Right atrium auricular region (tissue), 2 donors: Measurements from ENCODE around the gene HIBCH. TPM values are rescaled to one million over a fixed set of nuclear protein-coding genes. Genes with fewer than 3 reads are reported as not detected.

Experiments
- DNase-seq: peaks from one replicate; pipeline ENCODE4 v3.0.0-alpha.2; 2019; ENCODE audit warnings: low spot score
- H3K27ac ChIP-seq, 2 donors: fragments of 200-600 bp; sonication (generic); 1 replicate in 1 of 2; 2 replicates in 1 of 2; pipeline ENCODE4 v1.5.1; 2016 to 2019
- H3K27me3 ChIP-seq, 2 donors: fragments of 200-600 bp; sonication (generic); one replicate each; pipeline versions ENCODE4 v1.5.1 to v1.6.0; 2017 to 2019
- H3K36me3 ChIP-seq: fragments of 200-600 bp; sonication (generic); one replicate; pipeline ENCODE4 v1.5.1; 2016
- H3K4me1 ChIP-seq, 2 donors: fragments of 200-600 bp; sonication (generic); one replicate each; pipeline versions ENCODE4 v1.5.1 to v1.6.0; 2017 to 2019
- H3K4me3 ChIP-seq, 2 donors: fragments of 200-600 bp; sonication (generic); 1 replicate in 1 of 2; 2 replicates in 1 of 2; pipeline ENCODE4 v1.5.1; 2017 to 2019; ENCODE audit warnings: mild to moderate bottlenecking in 1 of 2, moderate library complexity in 1 of 2
- H3K9me3 ChIP-seq, 2 donors: fragments of 200-600 bp; sonication (generic); one replicate each; pipeline ENCODE4 v1.5.1; 2019
- total RNA-seq, 2 donors: library from RNA; depleted of rRNA; stranded (reverse); fragments of >200 nt; gene quantifications; one replicate each; pipeline ENCODE4 v1.1.0, GENCODE V29; 2016
- TF ChIP-seq, protein P1 (sequence below), 2 donors: fragments of 200-600 bp; sonication (generic); IDR thresholded peaks; one replicate each; pipeline ENCODE4 v1.5.1; 2019; ENCODE audit warnings: antibody characterized with exemption in 2 of 2

HIBCH gene
- total RNA-seq, 2 donors from 2014 or later = 11.9 to 17.6 TPM

DNA sequence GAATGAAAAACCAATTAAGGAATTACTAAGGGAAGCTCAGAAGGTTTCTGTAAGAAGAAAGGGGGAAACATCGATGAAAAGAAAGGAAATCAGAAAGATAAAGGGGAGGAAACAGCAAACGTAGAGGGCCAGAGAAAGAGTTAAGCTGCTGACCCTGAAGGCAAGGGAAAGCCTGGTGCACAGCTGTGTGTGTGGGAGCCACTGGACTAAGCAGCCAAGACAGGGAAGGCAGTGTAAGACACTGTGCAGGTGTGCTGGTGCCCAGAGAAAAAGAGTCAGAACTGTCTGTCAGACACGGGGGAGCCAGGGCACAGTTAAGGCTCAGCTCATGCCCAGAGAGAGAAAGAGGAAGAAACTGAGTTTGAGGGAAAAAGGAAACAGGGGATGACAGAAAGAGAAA lies 104.0 kb downstream of the HIBCH start:
- no peak for DNase-seq
- H3K27ac ChIP-seq = peak overlapping the region in 1 of 2 donors; percentile 58
- H3K27me3 ChIP-seq = no peaks in the 10 kb centered on the region
- H3K36me3 ChIP-seq = no peaks in the 10 kb centered on the region
- H3K4me1 ChIP-seq = peaks cover 0 to 31% of the 10 kb centered on the region in 2 donors
- TF ChIP-seq, protein P1, sequence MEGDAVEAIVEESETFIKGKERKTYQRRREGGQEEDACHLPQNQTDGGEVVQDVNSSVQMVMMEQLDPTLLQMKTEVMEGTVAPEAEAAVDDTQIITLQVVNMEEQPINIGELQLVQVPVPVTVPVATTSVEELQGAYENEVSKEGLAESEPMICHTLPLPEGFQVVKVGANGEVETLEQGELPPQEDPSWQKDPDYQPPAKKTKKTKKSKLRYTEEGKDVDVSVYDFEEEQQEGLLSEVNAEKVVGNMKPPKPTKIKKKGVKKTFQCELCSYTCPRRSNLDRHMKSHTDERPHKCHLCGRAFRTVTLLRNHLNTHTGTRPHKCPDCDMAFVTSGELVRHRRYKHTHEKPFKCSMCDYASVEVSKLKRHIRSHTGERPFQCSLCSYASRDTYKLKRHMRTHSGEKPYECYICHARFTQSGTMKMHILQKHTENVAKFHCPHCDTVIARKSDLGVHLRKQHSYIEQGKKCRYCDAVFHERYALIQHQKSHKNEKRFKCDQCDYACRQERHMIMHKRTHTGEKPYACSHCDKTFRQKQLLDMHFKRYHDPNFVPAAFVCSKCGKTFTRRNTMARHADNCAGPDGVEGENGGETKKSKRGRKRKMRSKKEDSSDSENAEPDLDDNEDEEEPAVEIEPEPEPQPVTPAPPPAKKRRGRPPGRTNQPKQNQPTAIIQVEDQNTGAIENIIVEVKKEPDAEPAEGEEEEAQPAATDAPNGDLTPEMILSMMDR (IDR thresholded peaks at IDR 0.05) = no peak
- H3K4me3 ChIP-seq = no peak overlapping the region
- no peaks in the 10 kb centered on the region for H3K9me3 ChIP-seq

DNA sequence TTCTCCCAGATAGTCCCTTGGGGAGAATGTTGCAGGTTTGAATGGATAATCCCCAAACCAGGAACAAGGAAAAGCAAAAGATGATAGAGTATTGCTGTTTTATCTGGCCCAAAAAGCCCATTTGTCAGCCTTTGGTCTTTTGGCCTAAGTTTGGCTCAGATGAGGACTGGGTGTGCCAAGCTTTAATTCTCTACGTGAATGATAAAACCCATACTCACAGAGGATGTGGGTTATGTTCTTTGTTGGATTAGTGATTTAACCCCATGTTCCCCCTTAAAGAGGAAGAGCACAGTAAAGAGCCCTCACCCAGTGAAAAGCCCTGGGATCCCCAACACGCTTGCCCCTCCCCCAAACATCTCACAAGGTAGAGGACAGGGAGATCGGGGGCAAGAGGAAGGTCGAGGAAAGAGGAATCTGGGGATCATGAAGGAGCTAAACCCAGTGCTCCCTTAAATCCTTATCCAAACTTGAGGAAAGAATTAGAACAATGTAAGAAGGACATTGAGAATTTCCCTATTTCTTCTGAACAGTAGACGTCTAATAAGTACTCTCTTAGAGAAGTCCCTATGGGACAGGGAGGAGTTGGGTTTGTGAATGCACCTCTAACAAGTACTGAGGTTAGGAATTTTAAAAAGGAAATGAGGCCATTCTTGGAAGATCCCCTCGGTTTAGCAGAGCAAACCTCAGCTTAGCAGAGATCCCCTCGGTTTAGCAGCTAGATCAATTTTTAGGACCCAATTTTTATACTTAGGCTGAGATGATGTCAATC lies 105.0 kb downstream of the HIBCH start:
- TF ChIP-seq, protein P1 (IDR thresholded peaks at IDR 0.05) = no peak
- no peak for DNase-seq
- Histone ChIP-seq H3K9me3 (no peaks in the 10 kb centered on the region), H3K36me3 (no peaks in the 10 kb centered on the region), H3K27ac (peak overlapping the region; percentile 31 to 58), H3K4me3 (no peak overlapping the region), H3K4me1 (peaks cover 0 to 31% of the 10 kb centered on the region in 2 donors), H3K27me3 (no peaks in the 10 kb centered on the region)

DNA sequence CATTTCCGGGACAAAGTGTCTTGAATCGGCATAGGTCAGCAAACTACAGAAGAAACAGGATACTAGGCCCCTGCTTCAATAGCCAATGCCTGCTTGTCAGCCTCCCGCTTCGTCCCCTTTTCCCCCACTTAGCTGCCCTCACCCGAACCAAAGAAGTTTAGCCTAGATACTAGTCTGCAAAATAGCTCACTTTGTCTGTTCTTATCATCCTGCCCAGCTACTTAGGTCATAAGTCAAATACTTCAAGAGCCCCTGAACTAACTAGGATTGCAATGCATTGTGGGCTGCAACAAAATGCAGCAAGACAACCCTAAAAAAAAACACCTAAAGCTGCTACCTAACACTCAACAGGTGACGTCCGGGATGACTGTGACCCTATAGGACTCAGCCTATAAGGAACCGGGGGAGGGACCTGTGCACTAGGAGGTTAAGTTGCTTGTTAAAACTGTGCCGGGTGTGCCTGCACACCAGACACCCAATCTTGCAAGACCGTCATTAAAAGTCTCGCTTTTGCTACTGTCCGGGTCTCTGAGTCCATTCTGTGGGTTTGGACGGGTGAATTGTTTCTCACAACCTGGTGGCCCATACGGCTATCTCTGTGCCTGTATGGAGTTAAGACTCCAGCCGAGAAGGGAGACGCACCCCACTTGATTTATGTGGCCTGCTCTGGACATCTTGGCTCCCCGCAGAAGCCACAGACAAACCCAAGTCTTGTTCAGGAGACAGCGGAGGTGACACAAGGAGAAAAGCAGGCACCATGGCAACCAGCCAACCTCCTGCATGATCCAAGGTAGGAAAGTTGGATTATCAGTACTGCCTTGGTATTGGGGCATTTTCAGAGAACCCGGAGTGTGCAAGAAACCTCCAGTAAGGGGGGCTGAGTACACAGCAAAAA lies 105.9 kb downstream of the HIBCH start:
- H3K27me3 ChIP-seq = no peaks in the 10 kb centered on the region
- no peaks in the 10 kb centered on the region for H3K36me3 ChIP-seq
- no peak overlapping the region for H3K4me3 ChIP-seq
- peaks cover 0 to 31% of the 10 kb centered on the region in 2 donors for H3K4me1 ChIP-seq
- no peak for DNase-seq
- TF ChIP-seq, protein P1 (IDR thresholded peaks at IDR 0.05) = no peak
- peak overlapping the region in 1 of 2 donors; percentile 58 for H3K27ac ChIP-seq
- no peaks in the 10 kb centered on the region for H3K9me3 ChIP-seq

DNA sequence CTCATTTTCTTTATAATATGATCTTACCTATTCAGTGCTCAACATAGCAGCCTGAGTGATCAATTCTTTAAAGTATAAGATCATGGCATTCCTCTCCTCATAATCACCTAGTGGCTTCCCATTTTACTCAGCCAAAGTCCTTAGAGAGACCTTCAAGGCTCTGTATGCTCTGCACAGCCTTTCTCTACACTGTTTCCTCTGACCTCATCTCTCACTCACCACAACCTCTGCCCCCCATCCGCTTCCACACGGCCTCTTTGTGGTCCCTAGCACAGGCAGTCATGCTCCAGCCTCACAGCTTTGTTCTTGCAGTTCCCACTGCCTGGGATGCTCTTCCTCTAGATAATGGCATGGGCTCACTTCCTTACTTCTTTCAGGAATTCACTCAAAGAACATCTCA lies 109.2 kb downstream of the HIBCH start:
- peaks cover 0 to 16% of the 10 kb centered on the region in 2 donors for H3K4me1 ChIP-seq
- DNase-seq = no peak
- no peak overlapping the region for H3K27ac ChIP-seq
- H3K9me3 ChIP-seq = no peaks in the 10 kb centered on the region
- no peaks in the 10 kb centered on the region for H3K27me3 ChIP-seq
- H3K36me3 ChIP-seq = no peaks in the 10 kb centered on the region
- TF ChIP-seq, protein P1 (IDR thresholded peaks at IDR 0.05) = no peak
- H3K4me3 ChIP-seq = no peak overlapping the region

DNA sequence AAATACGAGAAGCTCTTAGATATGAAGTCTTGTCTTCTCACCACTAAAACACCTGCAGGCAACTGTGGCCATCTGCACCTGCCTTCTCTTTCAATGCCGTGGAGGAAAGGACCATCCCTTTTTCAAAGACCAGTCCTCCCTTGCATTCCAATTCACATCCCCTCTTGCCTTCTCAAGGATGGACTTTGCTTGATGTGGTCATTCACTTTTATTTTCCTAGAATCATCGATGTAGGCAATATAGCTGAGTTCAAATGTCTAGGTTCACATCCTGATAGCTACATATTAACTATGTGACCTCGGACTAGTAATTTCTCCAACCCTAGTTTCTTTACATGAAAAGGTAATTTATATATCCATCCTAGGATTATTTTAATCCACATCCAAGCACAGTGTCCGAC lies 110.1 kb downstream of the HIBCH start:
- H3K9me3 ChIP-seq = no peaks in the 10 kb centered on the region

More for the DNA sequence above, 110.1 kb downstream of the HIBCH start:
- no peak for DNase-seq
- TF ChIP-seq, protein P1 (IDR thresholded peaks at IDR 0.05) = no peak
- Histone ChIP-seq H3K4me1 (peaks cover 0 to 7% of the 10 kb centered on the region in 2 donors), H3K4me3 (no peak overlapping the region), H3K36me3 (no peaks in the 10 kb centered on the region), H3K27me3 (no peaks in the 10 kb centered on the region), H3K27ac (no peak overlapping the region)
